ENCODE results near the gene SCRN2.
A peak's percentile ranks its signal among the peaks of the same experiment; 100 is the strongest.

Gene SCRN2

GRCh38 chr17:47844814-47845715 lies 4.0 kb upstream of the SCRN2 start:
- no peak for DNase-seq

- no peak for DNase-seq
These were observed 3.2 kb upstream of the SCRN2 start for GRCh38 chr17:47844227-47844626.

DNA sequence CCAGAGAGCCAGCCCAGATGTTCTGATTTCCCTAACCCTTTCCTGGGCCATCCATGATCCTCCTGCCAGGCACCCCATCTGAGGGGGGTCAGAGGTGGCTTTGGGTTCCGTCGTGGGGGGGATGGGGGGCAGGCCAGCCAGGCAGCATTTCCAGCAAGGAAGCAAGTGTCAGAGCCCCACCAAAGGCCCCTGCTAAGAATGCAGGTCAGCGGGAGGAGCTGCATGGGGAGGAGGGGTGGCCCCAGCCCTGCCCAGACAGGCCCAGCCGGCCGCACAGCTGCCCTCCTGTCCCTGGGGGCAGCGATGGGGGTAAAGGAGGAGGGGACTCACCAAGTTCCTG lies 2.3 kb upstream of the SCRN2 start:
- DNase-seq: no peak

- no peak for DNase-seq
These were observed 617 bp upstream of the SCRN2 start for GRCh38 chr17:47841488-47842291.

DNA sequence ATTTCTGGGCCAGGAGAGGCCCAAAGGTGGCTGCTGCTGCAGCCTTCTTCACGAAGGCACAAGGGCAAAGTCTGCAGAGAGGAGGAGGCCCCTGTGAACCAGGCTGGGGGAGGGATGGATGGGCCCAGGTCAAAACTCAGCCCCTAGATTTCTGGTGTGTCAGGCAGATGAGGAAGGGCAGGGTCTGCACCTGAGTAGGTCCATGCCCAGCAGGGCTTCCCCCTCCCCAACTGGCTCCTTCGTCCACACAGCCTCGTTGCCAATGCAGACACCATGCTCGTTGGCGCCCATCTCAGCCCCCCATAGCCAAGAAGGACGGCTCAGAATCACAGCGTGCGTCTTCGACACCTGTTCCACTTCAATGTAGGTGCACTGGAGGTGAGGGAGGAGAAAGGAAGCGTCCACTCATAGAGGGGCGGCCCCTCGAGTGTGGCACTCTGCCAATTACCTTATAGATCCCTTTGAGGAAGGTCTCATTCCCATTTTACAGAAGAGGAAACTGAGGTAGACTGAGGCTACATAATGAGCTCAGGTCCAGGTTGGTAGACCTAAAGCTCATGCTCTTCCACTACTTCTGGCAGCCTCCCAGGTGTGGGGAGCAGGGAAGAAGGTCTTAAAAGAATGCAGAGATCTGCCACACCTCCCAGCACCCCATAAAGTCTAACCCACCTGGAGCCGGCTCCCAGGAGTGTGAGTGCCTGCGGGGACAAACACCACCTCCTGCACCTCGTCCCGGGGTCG lies 902 bp downstream of the SCRN2 start:
- no peak for DNase-seq

- DNase-seq: no peak
These were observed 2.0 kb downstream of the SCRN2 start for GRCh38 chr17:47839071-47839470.

DNA sequence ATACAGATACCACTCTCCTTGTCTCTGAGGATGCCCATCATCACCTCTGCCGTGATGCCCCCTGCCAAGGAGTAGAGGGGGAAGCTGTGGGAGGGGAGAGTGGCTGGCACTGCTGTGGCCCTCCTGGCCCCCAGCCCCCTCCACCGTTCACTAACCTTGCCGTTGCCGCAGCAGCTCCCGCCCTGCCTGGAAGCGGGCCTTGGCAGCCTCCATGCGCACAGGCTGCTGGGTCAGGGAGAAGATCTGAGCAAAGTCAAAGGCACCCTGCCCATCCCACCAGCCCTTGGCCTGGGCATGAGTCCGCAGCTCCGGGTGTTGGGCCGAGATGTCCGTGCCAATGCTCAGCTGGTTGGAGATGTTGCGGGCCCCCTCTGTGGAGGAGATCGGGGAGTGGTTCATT lies 2.4 kb downstream of the SCRN2 start:
- DNase-seq: no peak

- no peak for DNase-seq
These were observed 3.6 kb downstream of the SCRN2 start for GRCh38 chr17:47837401-47838039.

DNA sequence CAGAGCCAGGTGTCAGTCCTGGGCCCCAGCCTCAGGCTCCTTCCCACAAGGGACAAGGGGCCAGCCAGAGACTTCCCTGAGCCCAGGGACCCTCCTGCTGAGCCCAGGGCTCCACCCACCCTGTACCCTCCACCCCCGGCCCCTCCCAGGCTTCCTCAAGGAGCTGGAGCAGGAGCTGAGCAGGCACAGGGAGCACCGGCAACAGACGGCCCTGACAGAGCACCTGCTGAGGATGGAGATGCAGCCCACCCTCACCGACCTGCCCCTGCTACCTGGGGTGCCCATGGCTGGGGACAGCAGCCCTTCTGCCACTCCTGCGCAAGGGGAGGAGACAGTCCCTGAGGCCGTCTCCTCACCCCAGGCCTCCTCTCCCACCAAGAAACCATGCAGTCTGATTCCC lies 4.5 kb downstream of the SCRN2 start:
- no peak for DNase-seq

DNA sequence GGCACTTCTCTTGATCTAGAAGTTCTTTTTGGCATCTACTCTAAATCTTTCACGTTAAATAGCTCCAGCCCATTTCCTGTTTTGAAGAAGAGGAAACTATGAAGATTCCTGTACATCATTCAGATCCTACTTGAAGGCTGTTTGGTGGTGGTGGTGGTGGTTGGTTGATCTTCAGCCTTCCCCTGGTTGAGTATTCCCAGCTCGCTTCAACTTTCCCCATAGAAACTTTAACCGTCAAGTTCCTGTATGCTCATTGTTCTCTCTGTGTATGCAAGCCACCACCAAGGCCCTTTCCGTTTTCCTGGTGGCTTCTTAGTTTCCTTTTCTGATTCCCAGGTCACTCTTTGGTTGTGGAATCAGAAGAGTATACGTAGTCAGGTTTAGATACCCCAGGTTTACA lies 6.3 kb downstream of the SCRN2 start:
- no peak for DNase-seq

- no peak for DNase-seq
These were observed 9.1 kb downstream of the SCRN2 start for GRCh38 chr17:47831934-47832327.

- peak; percentile 96 for DNase-seq
These were observed 9.8 kb downstream of the SCRN2 start, which contains the start of the genes LRRC46 and MRPL10 for GRCh38 chr17:47831003-47831933. LRRC46 (plus strand) TSS chr17:47831670; CDS start chr17:47831990, 320 bp downstream. MRPL10 (minus strand) TSS chr17:47831541; CDS start chr17:47831511, 30 bp downstream.

- no peak for DNase-seq
These were observed 10.6 kb downstream of the SCRN2 start for GRCh38 chr17:47830396-47831002.

DNA sequence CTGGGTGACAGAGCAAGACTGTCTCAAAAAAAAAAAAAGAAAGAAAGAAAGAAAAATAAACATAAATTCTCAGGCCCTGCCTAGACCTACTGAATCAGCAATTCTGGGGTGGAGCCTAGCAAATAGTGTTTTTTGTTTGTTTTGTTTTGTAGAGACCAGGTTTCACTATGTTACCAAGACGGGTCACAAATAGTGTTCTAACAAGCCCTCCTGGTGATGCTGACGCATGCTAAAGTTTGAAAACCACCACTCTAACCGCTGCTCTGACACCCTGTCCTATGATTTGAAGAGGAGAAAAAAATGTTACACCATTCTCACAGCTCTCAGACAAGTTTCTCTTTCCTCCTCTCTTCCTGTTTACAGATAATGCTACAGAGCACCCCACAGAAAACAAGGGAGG lies 11.2 kb downstream of the SCRN2 start:
- no peak for DNase-seq

- no peak for DNase-seq
These were observed 17.6 kb downstream of the SCRN2 start for GRCh38 chr17:47823519-47823918.

DNA sequence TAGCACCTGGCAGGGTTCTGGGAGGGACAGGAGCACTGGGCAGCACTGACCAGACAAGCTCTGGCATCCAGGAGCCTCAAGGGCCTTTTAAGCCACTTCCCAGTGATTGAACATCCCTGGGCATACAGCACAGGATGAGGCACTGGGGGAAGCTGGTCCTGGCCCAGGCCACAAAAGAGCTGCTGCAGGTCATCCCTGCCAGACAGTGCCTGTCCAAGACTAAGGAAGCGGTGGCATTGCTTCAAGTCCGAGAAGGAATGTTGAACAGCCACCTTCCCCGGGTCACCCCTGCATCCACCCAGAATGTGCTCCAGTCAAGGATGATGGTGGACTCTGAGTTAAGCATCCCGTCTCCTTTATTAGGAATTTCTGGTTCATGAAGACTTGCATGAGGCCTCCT lies 18.3 kb downstream of the SCRN2 start:
- DNase-seq: no peak

DNA sequence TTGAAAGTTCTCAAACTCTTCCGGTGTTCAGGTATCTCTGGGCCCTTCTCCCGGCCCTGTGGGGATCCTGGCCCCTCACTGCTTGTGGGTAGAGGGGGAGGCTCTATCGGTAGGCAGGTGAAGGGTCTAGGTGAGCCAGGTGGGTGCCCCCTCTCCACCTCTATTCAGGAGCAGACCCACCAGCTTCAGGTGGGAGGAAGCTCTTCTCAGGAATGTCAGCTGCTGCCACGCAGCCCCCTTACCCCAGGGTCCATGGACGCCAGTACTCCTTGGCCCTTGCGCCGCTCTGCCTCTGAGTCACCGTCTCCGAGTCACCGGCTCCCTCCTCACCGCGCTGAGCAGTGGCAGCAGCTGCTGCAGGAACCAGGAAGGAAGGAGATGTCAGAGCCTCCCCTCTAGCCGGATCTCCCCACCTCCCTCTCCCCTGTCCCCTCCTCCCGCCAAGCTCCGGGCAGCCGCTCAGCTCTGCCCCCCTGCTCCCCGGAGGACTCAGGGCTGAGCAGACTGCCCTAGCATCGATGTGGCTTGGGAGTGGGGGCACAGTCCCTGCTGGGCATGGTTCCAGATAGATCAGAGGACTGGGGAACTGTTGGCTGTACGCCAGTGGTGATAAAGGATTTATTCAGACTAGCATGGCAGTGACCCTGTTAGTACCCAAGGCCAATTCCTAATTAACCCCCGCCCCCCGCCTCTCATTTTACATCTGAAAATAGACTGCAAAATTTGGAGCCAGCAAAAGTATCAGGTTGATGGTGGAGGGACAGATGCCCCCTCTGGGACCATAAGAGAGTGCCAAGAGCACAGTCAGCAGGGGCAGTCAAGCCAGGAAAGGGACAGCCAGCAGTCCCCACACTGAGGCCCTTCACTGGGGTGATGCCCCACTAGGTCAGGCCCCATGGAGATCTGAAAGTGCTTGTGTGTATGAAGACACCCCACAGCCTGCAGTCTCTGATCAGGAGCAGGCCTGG lies 19.4 kb downstream of the SCRN2 start, which contains the start of gene OSBPL7:
TSS of gene OSBPL7 (minus strand) at position 371 of the 968 bp plus-strand sequence. CDS start 1,516 bp downstream, outside the sequence.
- peak; percentile 87 for DNase-seq

DNA sequence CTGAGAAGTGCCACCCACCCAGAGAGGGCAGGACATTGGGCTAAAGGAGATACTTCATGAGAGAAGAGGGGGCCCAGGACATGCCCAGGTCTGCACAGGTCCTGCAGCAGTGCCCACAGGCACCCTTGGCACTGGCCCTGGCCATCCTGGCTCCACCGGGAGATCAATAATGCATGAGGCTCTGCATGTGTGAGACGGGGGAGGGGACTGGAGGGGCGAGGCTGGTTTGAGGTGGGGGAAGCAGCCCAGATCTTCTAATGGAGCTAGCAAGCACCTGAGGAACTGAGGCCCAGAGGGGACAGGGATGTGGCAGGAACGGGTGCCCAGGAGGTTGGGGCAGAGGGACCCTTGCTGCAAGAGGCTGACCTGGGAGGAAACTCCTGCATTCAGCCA lies 20.0 kb downstream of the SCRN2 start:
- DNase-seq: no peak

DNA sequence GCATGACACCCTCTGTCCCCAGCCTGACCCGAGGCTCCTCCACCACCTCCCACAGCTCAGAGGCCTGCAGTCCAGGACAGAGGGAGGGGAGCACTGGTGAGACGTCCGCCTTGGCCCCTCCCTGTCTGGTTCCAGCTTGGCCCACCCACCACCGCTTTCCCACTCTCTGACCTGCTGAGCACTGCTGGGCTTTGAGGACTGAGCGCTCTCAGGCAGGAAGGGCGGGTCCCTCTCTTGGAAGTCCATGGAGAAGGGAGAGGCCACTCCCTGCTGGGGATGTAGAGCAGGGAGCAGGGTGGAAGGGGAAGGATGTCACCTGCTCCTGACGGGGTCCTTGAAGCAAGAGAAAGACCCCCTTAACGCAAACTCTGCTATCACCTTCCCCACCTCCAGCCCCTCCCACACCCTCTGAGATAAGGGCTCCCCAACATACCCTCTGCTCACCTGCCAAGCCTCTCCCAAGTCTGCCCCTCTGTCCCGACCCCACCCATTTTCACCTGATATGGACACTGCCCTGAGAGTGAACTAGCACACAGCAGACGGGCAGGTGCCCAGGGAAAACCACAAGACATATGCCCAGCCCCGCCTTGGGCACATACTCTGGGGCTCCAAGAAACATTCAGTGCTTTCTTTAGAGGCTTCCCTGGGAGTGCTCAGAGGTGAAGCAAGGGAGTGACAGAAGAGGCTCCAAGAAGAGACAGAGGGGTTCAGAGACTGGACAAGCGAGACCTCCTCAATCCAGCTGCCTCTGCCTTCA lies 20.9 kb downstream of the SCRN2 start:
- no peak for DNase-seq
